ENCODE measurements around the gene ATXN1.

DNA sequence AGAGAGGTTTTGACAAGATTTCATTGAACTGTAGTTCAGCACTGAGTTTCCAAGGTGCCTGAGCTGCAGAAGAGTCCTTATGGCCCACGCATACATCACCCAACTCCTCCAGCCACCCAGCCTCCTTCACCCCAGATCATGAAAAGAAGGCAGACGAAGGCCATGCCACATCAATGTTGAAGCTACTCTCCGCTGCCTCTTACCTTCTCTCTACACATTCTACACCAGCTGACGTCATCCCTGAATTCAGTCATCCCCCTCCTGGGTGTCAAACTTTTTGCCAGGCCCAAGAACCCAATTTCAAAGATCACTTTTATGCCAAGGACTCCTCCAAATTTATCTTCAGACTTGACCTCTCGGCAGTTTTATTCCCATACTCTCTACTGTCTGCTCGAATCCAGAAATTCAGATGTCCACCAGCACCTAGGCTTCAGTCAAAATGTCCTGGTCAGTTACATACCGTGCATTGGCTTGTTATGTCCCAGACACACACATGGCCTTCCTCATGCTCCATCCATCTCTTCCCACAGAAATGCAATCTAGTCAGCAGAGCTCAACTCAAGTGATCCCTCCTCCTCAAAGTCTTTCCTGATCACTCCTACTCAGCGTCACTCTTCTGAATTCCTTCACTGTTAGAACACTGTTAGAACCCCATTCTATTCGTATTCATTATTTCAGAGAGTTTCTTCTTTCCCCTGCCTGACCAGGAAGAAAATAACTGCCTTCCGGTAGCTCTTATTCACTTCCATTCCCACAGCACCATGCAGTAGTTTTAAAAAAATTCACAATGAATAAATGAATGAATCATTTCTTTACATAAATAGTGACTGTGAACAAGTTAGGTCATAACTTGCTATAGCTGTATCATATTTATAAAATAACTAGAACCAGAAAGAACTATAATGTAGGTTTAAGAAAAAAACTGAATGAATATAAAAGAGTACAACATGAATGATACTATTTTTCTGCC, 11.5 kb downstream of the ATXN1 start:
- TF ChIP-seq POLR2A (IDR thresholded peaks at IDR 0.05; ENCODE audit: low read length) (no peak), GATA1 (IDR thresholded peaks at IDR 0.05; ENCODE audit: low read depth, low read length) (no peak)
